ENCODE data around the gene FUNDC2. TPM values are rescaled to one million over a fixed set of nuclear protein-coding genes. Genes with fewer than 3 reads are reported as not detected.

The FUNDC2 gene
- total RNA-seq, 2 experiments from 2014 or later: 83.7 to 86.9 TPM

- CTCF ChIA-PET: interaction anchor here (1.2 to 1.4 kb wide), 2 partner anchors 14 to 78 kb away, joined by 3 to 6 read pairs; no protein-coding TSS in a partner anchor
- Mint-ChIP-seq H3K9me3 (ENCODE audit: low read depth) (no peaks in the 10 kb centered on the region), H3K27me3 (no peaks in the 10 kb centered on the region), H3K4me1 (peaks cover 53% of the 10 kb centered on the region), H3K27ac (peak within 1 kb of the TSS; percentile 93), H3K36me3 (ENCODE audit: low read depth) (peaks cover 29% of the 10 kb centered on the region), H3K4me3 (peak within 1 kb of the TSS; percentile 90)
- DNase-seq (peak; percentile 87), ATAC-seq (peak; percentile 93)
- POLR2A ChIA-PET: no interaction called here
- intact Hi-C loops (cut with DNase I, micrococcal nuclease): loop anchor here (1.0 to 10.0 kb wide), 11 partner anchors 14 to 1599 kb away; partner anchors contain the start of genes VBP1 (in 2 of the 2), DKC1 (in 1 of the 2), FUNDC2 (in 1 of the 2) and HAUS7 (in 1 of the 2)
Observed at GRCh38 chrX:155070975-155071693, 44.5 kb downstream of the FUNDC2 start, which contains the start of the genes BRCC3, CMC4 and MTCP1. Gene BRCC3, plus strand, starts transcription at chrX:155071508. Its CDS starts 20 bp downstream, at chrX:155071528. Gene CMC4, minus strand, starts transcription at chrX:155071136. Its CDS starts 7,113 bp downstream, at chrX:155064023. Gene MTCP1, minus strand, starts transcription at chrX:155071136. Its CDS starts 5,126 bp downstream, at chrX:155066010.

GRCh38 chrX:155071694-155072280 is 45.1 kb downstream of the FUNDC2 start:
- Mint-ChIP-seq H3K36me3 (ENCODE audit: low read depth) (peaks cover 29% of the 10 kb centered on the region), H3K27me3 (no peaks in the 10 kb centered on the region), H3K4me1 (peaks cover 53% of the 10 kb centered on the region), H3K9me3 (ENCODE audit: low read depth) (no peaks in the 10 kb centered on the region), H3K27ac (peak overlapping the region; percentile 93), H3K4me3 (peak overlapping the region; percentile 90)
- no peak for ATAC-seq
- intact Hi-C loops (cut with DNase I, micrococcal nuclease): loop anchor here (1.0 to 10.0 kb wide), 11 partner anchors 15 to 1599 kb away; partner anchors contain the start of genes VBP1 (in 2 of the 2), DKC1 (in 1 of the 2), FUNDC2 (in 1 of the 2) and HAUS7 (in 1 of the 2)
- CTCF ChIA-PET: interaction anchor here (1.2 kb wide), 1 partner anchor 15 kb away, joined by 6 read pairs; no protein-coding TSS in a partner anchor
- POLR2A ChIA-PET: no interaction called here
- DNase-seq: no peak

GRCh38 chrX:155086202-155086840 is 59.7 kb downstream of the FUNDC2 start:
- CTCF ChIA-PET: interaction anchor here (1.2 kb wide), 2 partner anchors 66 to 107 kb away, joined by 3 to 4 read pairs; no protein-coding TSS in a partner anchor
- H3K4me1 Mint-ChIP-seq: peaks cover 2% of the 10 kb centered on the region
- H3K9me3 Mint-ChIP-seq (ENCODE audit: low read depth): no peaks in the 10 kb centered on the region
- no peak overlapping the region for H3K27ac Mint-ChIP-seq
- H3K4me3 Mint-ChIP-seq: no peak overlapping the region
- POLR2A ChIA-PET: interaction anchor here (0.7 kb wide), 1 partner anchor 337 kb away, joined by 3 read pairs; no protein-coding TSS in a partner anchor
- no peaks in the 10 kb centered on the region for H3K27me3 Mint-ChIP-seq
- ATAC-seq: no peak
- intact Hi-C loops (cut with DNase I, micrococcal nuclease): loop anchor here (1.0 kb wide), 2 partner anchors 105 to 168 kb away; no protein-coding TSS in a partner anchor
- peaks cover 17% of the 10 kb centered on the region for H3K36me3 Mint-ChIP-seq (ENCODE audit: low read depth)
- DNase-seq: peak; percentile 63

- H3K27me3 Mint-ChIP-seq: no peaks in the 10 kb centered on the region
- H3K27ac Mint-ChIP-seq: no peak overlapping the region
- ATAC-seq: no peak
- intact Hi-C loops (cut with DNase I, micrococcal nuclease): loop anchor here (1.0 kb wide), 2 partner anchors 106 to 169 kb away; no protein-coding TSS in a partner anchor
- peaks cover 14% of the 10 kb centered on the region for H3K36me3 Mint-ChIP-seq (ENCODE audit: low read depth)
- no peak for DNase-seq
- H3K9me3 Mint-ChIP-seq (ENCODE audit: low read depth): no peaks in the 10 kb centered on the region
- ChIA-PET CTCF (interaction anchor here (0.9 to 1.2 kb wide), 2 partner anchors 28 to 67 kb away, joined by 3 to 4 read pairs; no protein-coding TSS in a partner anchor), POLR2A (interaction anchor here (0.7 kb wide), 1 partner anchor 338 kb away, joined by 3 read pairs; no protein-coding TSS in a partner anchor)
- H3K4me3 Mint-ChIP-seq: no peak overlapping the region
- peaks cover 2% of the 10 kb centered on the region for H3K4me1 Mint-ChIP-seq
Observed at GRCh38 chrX:155086961-155087735, 60.5 kb downstream of the FUNDC2 start.

GRCh38 chrX:155094468-155095061 is 67.9 kb downstream of the FUNDC2 start:
- no peaks in the 10 kb centered on the region for H3K27me3 Mint-ChIP-seq
- CTCF ChIA-PET: interaction anchor here (0.7 to 2.2 kb wide), 6 partner anchors 13 to 551 kb away, joined by 3 to 6 read pairs (median 3); no protein-coding TSS in a partner anchor
- POLR2A ChIA-PET: interaction anchor here (0.5 kb wide), 1 partner anchor 120 kb away, joined by 4 read pairs; no protein-coding TSS in a partner anchor
- intact Hi-C loops (cut with DNase I, micrococcal nuclease): loop anchor here (1.0 to 5.0 kb wide), 3 partner anchors 55 to 728 kb away; partner anchors contain the start of gene VBP1 (in 1 of the 2)
- H3K9me3 Mint-ChIP-seq (ENCODE audit: low read depth): no peaks in the 10 kb centered on the region
- ATAC-seq: peak; percentile 73
- H3K27ac Mint-ChIP-seq: no peak overlapping the region
- H3K4me3 Mint-ChIP-seq: no peak overlapping the region
- H3K4me1 Mint-ChIP-seq: peaks cover 2% of the 10 kb centered on the region
- DNase-seq: peak; percentile 26
- peaks cover 22% of the 10 kb centered on the region for H3K36me3 Mint-ChIP-seq (ENCODE audit: low read depth)

- Mint-ChIP-seq H3K9me3 (ENCODE audit: low read depth) (no peaks in the 10 kb centered on the region), H3K27ac (no peak overlapping the region), H3K27me3 (no peaks in the 10 kb centered on the region), H3K4me1 (peaks cover 14% of the 10 kb centered on the region), H3K36me3 (ENCODE audit: low read depth) (peaks cover 15% of the 10 kb centered on the region), H3K4me3 (no peak overlapping the region)
- intact Hi-C loops (cut with DNase I, micrococcal nuclease): no loop called here
- POLR2A ChIA-PET: no interaction called here
- CTCF ChIA-PET: interaction anchor here (1.6 kb wide), 1 partner anchor 12 kb away, joined by 4 read pairs; no protein-coding TSS in a partner anchor
- ATAC-seq (no peak), DNase-seq (no peak)
Observed at GRCh38 chrX:155105919-155106318, 79.3 kb downstream of the FUNDC2 start.

GRCh38 chrX:155108427-155108826 is 81.8 kb downstream of the FUNDC2 start:
- no peak for DNase-seq
- intact Hi-C loops (cut with DNase I, micrococcal nuclease): no loop called here
- Mint-ChIP-seq H3K4me1 (peaks cover 11% of the 10 kb centered on the region), H3K9me3 (ENCODE audit: low read depth) (no peaks in the 10 kb centered on the region), H3K27ac (no peak overlapping the region), H3K4me3 (no peak overlapping the region), H3K36me3 (ENCODE audit: low read depth) (peaks cover 21% of the 10 kb centered on the region), H3K27me3 (no peaks in the 10 kb centered on the region)
- ATAC-seq: peak; percentile 93
- ChIA-PET CTCF (interaction anchor here (0.6 to 0.7 kb wide), 2 partner anchors 87 to 177 kb away, joined by 4 read pairs; no protein-coding TSS in a partner anchor), POLR2A (no interaction called here)

Other genes with a start within 250 kb of the FUNDC2 start
- 10 to 100 TPM; 24.1 to 27.6 TPM for gene MPP1, start 221.4 kb upstream of the FUNDC2 start, total RNA-seq
- not detected for gene SMIM9, start 192.2 kb upstream of the FUNDC2 start, total RNA-seq
- 10 to 100 TPM in 1 of 2 experiments, 1 to 10 TPM in 1; 7.9 to 11.5 TPM for gene F8A1, start 140.5 kb upstream of the FUNDC2 start, total RNA-seq
- 1 to 10 TPM; 5.4 to 6.3 TPM for gene F8, start 4.1 kb upstream of the FUNDC2 start, total RNA-seq
- 1 to 10 TPM; 3.8 to 7.6 TPM for gene CMC4, start 44.3 kb downstream of the FUNDC2 start, total RNA-seq
- gene MTCP1, start 44.3 kb downstream of the FUNDC2 start, total RNA-seq: 10 to 100 TPM in 1 of 2 experiments, 1 to 10 TPM in 1; 9.3 to 18.1 TPM
- 10 to 100 TPM; 28.1 to 30.3 TPM for gene BRCC3, start 44.7 kb downstream of the FUNDC2 start, total RNA-seq
- gene VBP1, start 189.6 kb downstream of the FUNDC2 start, total RNA-seq: 10 to 100 TPM; 72.3 to 86.4 TPM
- 10 to 100 TPM; 16.4 to 17.2 TPM for gene RAB39B, start 237.6 kb downstream of the FUNDC2 start, total RNA-seq

Measured in activated CD4-positive, alpha-beta T cell treated with anti-CD3 and anti-CD28 coated beads for 36 hours (primary cell).